Measurements from ENCODE around the gene PARD3B.

Gene PARD3B

DNA sequence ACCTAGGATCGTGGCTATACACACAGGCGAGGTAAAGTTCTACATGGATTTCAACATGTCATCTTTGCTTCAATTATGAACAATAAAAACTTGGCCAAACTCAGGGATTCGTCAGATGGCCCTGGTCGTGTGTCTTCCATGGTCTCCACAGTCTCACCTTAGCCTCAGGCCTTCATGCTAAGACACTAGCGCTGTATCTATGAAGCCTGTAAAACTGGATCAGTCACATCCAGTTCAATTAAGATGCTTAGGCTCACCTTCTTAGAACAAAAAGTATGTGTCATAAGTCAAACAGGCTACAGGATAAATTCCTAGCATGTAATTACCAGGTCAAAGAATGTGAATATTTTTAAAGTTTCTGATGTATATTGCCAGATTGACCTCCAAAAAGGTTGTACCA, 1023.3 kb downstream of the PARD3B start:
- no peak for DNase-seq (ENCODE audit: low read depth)

DNA sequence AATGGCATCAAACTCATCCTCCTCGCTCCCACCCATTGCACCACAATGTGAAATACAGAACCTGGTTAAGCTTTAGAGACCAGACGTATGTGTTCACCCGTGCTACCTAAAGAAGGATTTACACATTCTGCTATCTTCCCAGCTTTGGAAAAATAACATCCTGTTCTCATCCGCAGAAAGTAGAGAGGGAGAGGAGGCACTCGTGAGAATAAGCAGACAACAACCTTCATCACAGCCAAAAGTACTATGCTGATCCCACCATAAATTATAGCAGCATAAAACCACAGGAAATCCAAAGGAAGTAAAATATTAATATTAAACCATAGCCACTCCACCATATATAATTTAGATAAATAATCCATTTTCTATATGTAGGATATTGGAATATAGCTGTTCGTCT, 1025.4 kb downstream of the PARD3B start:
- DNase-seq (ENCODE audit: low read depth) = no peak

DNA sequence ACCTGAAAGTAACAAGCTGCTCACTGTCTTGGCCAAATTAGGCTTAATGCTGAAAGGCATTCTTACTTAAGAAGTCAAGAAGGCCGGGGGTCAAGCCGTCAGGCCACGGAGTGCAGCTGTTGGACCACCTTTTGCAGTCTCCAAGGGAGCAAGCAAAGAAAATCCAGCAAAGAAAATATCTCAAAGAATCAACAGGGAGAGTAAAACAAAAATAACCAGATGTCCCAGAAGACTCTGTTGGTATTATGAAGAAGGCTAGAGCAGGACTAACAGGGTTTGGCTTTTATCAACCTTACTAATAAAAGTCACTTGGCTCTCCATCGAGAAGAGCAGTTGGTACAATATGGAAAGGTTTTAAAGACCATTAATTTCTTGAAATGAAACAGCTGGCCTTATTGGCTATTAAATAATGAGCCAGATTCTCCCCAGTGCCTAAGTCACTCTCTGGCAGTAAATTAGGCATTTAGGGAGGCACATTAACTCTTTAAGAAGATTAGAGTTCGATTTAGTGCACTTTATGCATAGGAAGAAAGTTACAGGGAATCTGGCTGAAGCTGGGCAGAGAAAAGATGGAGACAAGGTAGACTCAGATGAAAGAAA, 1026.2 kb downstream of the PARD3B start:
- no peak for DNase-seq (ENCODE audit: low read depth)

DNA sequence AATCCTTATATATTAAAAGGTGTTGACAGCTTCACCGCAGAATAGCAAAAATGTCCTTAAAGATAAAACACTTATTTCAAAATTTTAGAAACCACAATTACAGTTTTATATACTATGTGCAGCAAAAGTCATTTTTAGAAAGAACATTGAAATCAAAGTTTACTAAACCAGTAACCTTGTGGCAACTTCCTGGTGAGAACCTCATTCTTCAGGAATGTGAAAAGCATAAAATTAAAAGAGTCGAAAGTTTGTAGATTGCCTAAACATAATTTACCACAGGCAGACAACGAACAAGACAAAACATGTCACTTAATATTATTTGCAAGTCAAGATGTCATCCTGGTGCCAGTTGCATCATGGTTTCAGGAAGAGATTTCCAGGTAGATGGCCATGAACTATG, 1028.7 kb downstream of the PARD3B start:
- DNase-seq (ENCODE audit: low read depth) = no peak

DNA sequence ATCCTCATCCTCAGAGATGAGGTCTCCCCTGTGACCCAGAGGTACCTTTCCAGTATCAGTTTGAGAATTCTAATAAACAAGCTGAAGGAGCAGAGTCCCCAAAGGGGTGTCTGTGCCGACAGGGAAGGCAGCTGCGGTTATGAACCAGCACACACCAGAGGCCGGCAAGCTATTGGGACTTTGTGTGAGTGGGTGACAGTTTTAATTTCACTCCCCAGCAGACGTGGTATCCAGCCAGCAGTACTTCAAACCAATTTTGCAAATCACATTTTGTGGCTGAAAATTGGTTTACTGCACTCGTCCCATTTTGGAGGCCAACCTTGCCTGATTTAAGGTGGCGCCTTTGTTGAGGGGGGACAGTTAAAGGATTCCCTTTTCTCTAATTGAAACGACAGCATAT, 1034.1 kb downstream of the PARD3B start:
- no peak for DNase-seq (ENCODE audit: low read depth)

DNA sequence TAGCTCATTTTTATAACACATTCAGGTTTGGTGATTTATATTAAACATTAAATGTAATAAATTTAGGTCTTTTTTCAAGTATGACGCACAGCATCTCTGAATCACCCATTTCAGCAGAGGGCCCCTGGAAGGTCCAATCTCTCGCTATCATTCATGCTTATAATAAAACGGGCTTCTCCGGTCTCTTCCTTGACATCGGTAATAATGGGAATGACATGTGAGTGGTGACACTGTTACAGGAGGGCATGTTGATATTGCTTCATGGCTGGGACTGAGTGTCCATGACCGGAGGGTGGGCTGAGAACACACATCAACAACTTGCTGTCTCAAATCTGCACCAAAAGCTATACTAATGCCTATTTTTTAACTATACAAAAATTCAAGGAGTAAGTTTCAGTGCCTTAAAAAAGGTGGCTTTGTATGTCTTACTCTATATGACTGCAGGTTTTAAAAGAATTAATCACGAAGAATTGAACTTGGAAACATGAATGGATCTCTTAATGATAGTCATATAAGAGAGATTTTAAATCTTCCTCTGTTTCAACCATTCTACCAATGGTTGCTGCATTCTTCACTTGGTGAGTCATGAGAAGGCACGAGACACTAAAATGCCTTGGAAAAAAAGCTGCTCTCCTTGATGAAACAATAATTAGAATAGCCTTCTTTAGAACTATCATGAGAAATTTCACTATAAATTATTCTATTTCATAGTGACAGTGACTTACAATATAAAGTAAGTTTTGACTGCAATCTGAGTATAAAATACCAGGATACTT, 1035.1 kb downstream of the PARD3B start:
- DNase-seq (ENCODE audit: low read depth) = no peak

DNA sequence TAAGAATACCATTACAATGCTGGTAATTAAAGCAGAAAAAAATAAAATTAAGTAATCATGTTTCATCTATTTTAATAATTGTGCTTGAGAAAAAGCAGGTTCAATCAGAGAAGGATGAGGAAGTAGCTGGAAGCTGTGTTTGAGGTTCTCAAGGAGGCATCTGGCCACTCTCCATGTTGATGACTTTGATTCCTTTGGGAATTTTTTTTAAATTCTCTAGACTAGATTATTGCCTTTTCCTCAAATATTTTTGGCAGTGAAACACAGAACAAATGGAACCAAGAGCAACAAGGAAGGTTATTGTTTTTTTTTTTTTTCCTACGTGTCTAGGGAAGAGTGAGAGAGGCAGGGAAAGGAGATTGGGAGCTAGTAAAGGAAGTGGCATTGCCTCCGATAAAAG, 1037.1 kb downstream of the PARD3B start:
- no peak for DNase-seq (ENCODE audit: low read depth)

DNA sequence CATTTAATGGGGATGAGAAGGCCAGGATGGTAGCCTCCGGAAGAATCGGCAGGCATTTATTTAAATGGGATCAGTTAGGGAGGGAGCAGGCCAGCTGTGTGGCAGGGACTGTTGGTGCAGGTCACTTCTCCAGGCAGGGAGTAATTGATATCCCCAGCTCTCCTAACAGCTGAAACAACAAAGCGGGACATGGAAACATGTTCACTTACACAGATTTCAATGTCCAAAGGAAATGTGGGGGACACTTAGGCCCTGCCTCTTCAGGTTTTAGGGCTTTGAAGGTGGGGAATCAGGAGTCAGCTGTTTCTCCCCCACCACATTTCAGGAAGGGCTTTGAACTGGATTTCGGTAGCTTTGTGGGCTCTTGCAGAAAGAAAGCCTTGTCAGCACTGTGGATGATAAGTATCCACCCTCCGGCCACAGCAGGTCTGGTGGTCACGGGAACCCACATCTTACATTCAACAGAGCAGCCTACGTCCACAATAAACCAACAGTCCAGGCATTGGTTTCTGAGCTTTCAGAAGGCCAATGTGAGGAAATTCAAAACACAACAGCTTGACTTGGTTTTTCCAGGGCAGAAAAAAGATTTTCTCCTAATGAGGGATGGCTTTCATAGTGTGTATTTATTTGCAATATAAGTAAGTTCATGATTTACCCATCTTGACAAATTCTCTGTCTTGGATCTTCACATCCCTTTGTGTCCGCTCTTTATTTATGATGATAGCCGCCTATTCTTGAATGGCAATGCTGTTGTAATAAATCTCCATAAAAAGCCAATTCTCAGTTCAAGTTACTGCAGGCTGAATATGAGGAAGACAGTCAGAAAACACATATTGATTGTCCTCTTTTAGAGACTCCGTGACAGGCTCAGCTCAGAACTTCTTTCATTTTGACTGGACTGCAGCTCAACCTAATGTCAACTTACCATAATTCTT, 1040.4 kb downstream of the PARD3B start:
- DNase-seq (ENCODE audit: low read depth) = no peak

DNA sequence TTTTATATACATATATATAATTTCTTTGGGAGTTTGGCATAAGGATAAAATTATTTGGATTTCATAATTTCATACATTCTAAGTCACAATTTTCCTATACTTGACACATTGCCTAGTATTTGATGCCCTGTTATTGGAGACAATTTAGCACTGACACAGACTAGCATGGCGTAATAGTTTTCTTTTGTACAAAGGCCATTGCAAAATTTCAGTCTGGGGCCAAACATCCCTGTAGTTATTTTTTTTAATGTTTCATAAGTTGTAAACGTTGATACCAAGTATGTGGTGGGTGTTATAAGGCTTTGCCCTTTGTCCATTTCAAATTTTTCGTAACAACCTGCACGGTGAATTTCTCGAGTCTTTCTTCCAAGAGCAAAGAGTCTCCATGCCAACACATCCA, 1041.4 kb downstream of the PARD3B start:
- no peak for DNase-seq (ENCODE audit: low read depth)

DNA sequence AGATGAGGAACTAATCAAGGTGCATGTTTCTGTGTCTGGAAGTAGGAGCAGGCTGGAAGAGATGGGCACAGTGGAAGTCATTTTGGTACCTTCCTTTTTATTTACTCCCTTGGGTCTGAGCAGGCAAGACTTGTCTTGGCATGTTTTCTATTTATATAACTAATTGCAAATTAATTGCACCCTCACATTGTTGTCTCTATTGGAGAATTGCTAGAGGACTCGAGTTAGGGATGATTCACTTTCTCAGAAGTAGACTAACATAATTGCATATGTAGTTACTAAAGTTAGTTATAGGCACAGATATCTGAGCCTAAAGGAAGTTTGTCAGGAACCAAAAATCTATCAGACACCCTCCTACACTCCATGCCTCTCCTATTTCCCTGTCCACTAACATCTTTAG, 1044.2 kb downstream of the PARD3B start:
- no peak for DNase-seq (ENCODE audit: low read depth)

DNA sequence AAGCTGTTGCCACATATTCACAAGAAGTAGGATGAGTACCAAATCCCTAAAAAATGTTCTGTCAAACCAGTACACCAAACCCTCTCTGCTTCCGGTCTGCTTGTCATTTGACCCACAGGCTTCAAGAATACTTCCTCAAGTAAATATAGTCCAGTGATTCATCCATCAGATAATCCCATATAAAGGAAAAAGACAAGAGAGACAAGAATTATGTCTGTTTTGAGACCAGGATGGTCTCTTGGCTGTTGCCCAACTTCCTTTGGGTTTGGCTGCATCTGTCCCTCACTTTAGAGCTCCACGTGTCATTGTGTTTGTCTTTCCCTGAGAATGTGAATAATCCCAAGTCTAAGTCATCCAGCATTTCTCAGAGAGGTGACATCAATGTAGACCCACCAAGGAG, 1045.5 kb downstream of the PARD3B start:
- DNase-seq (ENCODE audit: low read depth) = no peak

DNA sequence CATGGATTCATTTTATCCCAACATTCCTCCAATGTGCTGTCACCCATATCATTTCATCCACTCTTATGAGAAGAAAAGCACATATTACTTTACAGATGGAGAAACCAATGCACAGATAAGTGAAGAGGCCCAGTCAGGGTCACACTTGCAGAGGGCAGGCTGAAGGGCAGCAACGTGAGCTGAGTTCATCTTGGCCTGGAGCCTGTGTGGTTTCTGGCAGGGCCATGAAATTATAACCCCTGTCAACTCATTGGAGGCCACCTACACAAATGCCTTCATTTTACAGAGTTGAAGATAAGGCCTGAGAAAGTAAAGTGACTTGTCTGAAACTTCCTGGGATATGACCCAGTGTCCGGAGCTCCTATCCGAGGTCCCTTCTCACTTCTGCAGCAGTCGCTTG, 1048.6 kb downstream of the PARD3B start:
- no peak for DNase-seq (ENCODE audit: low read depth)

DNA sequence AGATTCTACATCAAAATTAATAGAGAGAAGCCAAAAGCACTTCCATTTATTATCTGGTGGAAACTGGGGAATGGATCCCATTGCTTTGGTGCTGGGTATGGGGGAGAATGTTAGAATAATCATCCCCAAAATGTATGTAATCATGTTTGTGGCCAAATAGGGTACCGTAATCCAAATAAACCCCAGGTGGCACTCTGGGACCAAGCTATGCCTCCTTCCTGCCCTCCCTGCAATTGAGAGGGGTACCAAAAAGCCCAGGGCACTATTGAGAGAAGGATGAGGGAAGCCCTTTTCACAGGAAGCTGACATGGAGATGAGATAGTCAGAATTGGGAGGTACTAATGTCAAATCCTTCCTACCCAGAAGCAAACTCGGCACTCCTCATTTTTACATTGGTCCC, 1051.3 kb downstream of the PARD3B start:
- no peak for DNase-seq (ENCODE audit: low read depth)

DNA sequence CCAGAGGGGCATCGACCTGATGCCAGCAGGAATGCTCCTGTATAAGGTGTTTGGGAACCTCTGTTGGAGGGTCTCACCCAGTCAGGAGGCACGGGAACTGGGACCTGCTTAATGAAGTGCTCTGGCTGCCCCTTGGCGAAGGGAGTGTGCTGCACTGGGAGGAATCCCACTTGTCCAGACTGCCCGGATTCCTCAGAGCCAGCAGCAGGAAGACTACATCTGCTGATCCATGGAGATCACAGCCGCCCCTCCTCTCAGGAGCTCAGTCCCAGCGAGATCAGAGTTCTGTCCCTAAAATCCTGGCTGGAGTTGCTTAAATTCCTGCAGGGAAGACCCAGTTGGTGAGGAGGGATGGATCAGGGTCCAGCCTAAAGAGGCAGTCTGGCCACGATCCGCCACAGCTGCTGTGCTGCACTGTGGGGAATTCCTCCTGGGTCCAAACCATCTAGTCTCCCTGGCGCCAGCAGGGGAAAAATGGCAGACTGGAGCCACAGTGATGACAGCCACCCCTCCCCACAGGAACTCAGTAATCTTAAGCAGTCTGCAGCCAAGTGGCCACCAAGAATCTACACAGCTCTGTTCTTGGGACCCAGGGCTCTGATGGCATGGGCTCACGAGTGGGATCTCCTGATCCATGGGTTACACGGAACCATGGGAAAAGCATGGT, 1060.5 kb downstream of the PARD3B start:
- no peak for DNase-seq (ENCODE audit: low read depth)

DNA sequence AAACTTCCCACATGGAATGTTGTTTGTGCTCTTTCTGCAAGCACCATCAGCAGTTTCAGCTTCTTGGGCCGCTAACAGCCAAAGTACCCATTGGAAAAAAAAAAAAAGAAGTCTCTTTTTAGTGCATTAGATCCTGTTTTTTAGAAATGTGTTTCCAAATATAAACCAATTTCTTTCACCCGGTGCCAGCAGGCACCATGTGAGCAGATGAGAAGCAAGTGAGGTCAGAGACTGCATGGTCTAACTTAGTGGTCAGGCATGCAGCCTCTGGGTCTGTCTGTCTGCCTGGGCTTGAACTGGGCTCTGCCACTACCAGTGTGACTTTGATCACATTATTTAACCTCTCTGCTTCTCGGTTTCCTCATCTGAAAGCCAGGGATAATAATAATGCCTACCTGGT, 1061.9 kb downstream of the PARD3B start:
- DNase-seq (ENCODE audit: low read depth) = no peak

DNA sequence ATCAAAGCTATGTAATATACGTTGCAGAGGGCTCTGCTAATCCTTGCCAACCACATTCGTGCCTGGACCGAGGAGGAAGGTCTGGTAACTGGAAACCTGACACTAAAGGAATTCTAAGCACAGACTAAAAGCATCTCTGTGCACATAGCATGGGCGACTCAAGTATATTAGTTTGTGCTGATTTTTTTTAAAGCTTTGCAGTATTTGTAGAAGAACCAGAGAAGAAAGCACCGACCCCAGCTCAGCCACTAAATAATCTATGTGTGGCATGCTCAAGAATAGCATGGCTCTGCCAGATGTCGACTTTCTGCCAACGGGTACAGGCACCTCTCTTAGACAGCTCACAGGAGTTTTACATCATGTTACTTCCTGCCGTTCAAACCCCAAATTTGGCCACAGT, 1063.8 kb downstream of the PARD3B start:
- no peak for DNase-seq (ENCODE audit: low read depth)

DNA sequence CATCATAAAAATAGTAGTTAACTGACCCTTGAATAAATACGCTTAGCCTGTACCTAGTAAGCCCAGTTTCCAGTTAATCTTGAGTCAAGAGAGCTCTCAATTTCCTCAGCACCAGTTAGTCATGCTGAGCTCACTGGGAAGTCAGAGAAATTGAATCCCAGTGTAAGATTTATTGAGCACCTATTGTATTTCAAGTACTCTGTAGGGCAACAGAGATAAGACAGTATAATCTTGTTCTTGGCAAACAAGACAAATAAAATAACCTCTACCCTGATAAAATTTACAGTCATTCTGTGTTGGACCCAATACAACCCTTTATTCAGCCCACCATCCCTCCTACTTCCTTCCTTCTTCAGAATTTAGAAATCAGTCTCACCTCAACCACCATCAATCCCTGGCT, 1065.2 kb downstream of the PARD3B start:
- DNase-seq (ENCODE audit: low read depth) = no peak

DNA sequence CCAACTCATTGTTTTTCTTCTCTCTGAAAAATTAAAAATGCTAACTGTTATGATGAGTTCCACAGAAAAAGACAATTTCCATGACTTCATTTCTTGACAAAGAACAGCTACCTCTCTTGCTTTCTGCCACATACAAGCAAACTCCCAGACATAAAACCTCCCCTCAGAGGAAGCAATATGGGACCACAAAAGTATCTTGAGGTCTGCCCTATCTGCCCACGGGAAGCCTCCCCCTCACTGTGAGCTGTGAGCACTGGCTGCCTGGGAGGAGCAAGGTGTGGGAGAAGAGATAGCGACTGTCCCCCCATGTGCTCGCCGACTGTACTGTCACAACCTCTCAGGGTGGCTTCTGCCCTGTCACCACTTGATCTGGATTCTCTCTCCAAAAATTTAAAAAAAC, 1067.4 kb downstream of the PARD3B start:
- DNase-seq (ENCODE audit: low read depth) = peak; percentile 41

DNA sequence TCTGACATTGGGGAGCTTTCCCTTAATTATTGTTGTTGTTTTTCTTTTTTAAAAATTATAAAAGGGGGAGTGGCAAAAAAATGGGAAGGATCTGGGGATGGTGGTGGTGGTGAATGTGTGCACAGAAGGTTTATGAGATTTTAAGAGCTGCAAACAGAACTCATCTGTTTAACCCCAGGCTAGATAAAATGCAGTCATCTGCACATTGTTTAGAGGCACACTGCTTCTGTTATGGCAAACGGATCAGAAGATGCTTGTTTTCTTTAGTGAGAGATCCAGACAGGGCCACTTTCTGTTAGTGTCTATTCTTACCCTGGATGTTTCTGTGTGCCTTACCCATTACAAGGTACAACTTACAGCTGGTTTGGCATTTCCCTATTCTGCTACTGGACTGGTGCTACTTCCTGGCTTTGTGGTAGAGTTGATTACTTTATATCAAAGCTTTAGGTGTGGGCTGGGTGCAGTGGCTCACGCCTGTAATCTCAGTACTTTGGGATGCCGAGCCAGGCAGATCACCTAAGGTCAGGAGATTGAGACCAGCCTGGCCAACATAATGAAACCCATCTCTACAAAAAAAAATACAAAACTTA, 1068.8 kb downstream of the PARD3B start:
- DNase-seq (ENCODE audit: low read depth) = no peak

DNA sequence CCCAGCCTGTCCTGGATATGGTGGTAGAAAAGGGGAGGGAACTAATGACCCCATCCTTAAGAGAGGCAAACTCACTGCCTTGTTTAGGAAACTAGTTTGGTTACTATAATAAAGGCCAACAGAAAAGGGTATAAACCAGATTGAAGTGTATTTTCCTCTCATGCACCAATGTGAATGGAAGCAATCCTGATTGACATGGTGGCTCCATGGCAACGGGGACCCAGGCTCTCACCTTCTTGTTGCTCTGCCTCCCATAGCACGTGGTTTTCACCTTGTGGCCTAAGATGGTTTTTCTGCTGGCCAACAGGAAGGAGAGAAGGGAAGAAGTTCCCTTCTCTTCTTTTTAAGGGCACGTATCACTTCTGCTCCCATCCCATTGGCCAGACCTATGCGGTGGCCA, 1069.7 kb downstream of the PARD3B start:
- DNase-seq (ENCODE audit: low read depth) = no peak

DNA sequence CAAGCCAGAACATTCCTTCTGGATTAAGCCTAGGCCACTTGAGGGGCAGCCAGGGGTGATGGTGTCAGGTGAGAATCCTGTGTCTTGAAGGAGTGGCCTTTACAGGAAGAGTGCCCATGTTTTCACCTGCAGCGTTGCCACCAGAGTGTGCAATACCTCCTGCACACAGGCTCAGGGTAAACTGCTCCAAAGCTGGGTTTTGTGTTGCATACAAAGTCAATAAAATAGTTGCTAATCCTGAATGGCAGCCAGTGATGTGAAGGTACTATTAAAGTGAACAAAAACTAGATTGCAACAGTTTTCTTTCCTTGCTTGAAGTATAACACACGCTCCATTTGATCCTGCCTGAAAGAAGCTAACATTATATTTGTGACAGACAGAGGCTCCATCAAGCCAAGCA, 1072.6 kb downstream of the PARD3B start:
- DNase-seq (ENCODE audit: low read depth) = no peak

DNA sequence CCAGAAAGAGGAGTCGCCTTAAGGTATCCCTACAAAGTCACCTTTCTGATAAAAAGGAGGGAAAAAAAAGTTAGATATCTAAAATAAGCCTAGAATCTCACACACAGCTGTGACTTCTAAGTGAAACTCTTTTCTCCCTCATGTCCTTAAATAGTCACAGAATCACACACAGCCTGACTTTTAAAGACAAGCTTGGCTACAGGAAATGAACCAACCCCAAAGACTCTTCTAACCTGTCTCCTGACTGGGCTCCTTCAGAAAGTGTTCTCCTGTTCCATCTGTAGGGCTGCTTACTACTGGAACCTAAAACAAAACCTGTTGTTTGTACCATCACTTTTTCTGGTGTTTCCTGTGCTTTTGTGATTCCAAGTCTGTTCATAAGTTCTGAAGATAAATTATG, 1074.3 kb downstream of the PARD3B start:
- DNase-seq (ENCODE audit: low read depth) = no peak
